Keratinocyte (primary cell): ENCODE results near the gene PALS2. TPM values are rescaled to one million over a fixed set of nuclear protein-coding genes. Genes with fewer than 3 reads are reported as not detected.
A peak's percentile ranks its signal among the peaks of the same experiment; 100 is the strongest.

Experiments
- DNase-seq: peaks from one replicate; pipeline ENCODE4 v3.0.0-alpha.2; 2011; ENCODE audit warnings: low read depth, missing footprints, low spot score
- FAIRE-seq: peaks from 2 replicates; lab custom pipeline; 2011; peaks lifted over from hg19 to GRCh38; lab: Jason Lieb, UNC
- H2AFZ ChIP-seq: 2 replicates; pipeline ENCODE4 v1.6.0; 2012; ENCODE audit warnings: low read length, control low read depth, inconsistent platforms; ENCODE audit not compliant: control insufficient read depth
- H3K27ac ChIP-seq: 2 replicates; pipeline ENCODE4 v1.5.1; 2011; ENCODE audit warnings: low read length; ENCODE audit not compliant: control insufficient read depth, insufficient read depth
- H3K27me3 ChIP-seq: 3 replicates; pipeline ENCODE4 v1.6.0; 2011; ENCODE audit warnings: low read length; ENCODE audit not compliant: control insufficient read depth, insufficient read depth; ENCODE audit errors: extremely low read depth
- H3K36me3 ChIP-seq, 2 experiments: 2 replicates in 1 of 2; 3 replicates in 1 of 2; pipeline ENCODE4 v1.5.1; 2011; ENCODE audit warnings: low read length in 2 of 2, mild to moderate bottlenecking in 1 of 2; ENCODE audit not compliant: control insufficient read depth in 2 of 2, insufficient read depth in 2 of 2; ENCODE audit errors: extremely low read depth in 1 of 2
- H3K4me1 ChIP-seq: 3 replicates; pipeline ENCODE4 v1.5.1; 2011; ENCODE audit warnings: low read length; ENCODE audit not compliant: control insufficient read depth, insufficient read depth; ENCODE audit errors: extremely low read depth
- H3K4me2 ChIP-seq: 3 replicates; pipeline ENCODE4 v1.6.0; 2011; ENCODE audit warnings: low read depth, low read length; ENCODE audit not compliant: control insufficient read depth, insufficient read depth; ENCODE audit errors: extremely low read depth
- H3K4me3 ChIP-seq, 3 experiments: fragments of 200-600 bp in 1 of 3; sonication (generic) in 1 of 3; 2 replicates in 2 of 3; 3 replicates in 1 of 3; pipeline ENCODE4 v1.5.1; 2011 to 2016; ENCODE audit warnings: low read length in 3 of 3, mild to moderate bottlenecking in 3 of 3, control low read depth in 2 of 3, inconsistent platforms in 1 of 3, low read depth in 1 of 3, mixed read lengths in 1 of 3, mixed run types in 1 of 3, moderate library complexity in 1 of 3; ENCODE audit not compliant: control insufficient read depth in 2 of 3, insufficient read depth in 2 of 3; ENCODE audit errors: extremely low read depth in 1 of 3
- H3K79me2 ChIP-seq: 2 replicates; pipeline ENCODE4 v1.6.0; 2012; ENCODE audit warnings: low read length; ENCODE audit not compliant: control insufficient read depth, insufficient read depth
- H3K9ac ChIP-seq: 3 replicates; pipeline ENCODE4 v1.6.0; 2011; ENCODE audit warnings: low read length; ENCODE audit not compliant: control insufficient read depth, insufficient read depth; ENCODE audit errors: extremely low read depth
- H3K9me1 ChIP-seq: 3 replicates; pipeline ENCODE4 v1.6.0; 2011; ENCODE audit warnings: low read length; ENCODE audit not compliant: control insufficient read depth, insufficient read depth; ENCODE audit errors: extremely low read depth
- H3K9me3 ChIP-seq: 2 replicates; pipeline ENCODE4 v1.5.1; 2012; ENCODE audit warnings: low read depth, low read length; ENCODE audit not compliant: control insufficient read depth
- H4K20me1 ChIP-seq: 3 replicates; pipeline ENCODE4 v1.6.0; 2011; ENCODE audit warnings: low read length; ENCODE audit not compliant: control insufficient read depth, insufficient read depth; ENCODE audit errors: extremely low read depth
- EZH2 ChIP-seq: IDR thresholded peaks from one replicate; pipeline ENCODE4 v1.6.1; 2012; ENCODE audit warnings: inconsistent platforms, mild to moderate bottlenecking, low read length, moderate library complexity
- dilution Hi-C: fragments of 300-500 bp; cut with MboI; formaldehyde crosslinking; loops from one replicate; pipeline ENCODE4 v1.7.0; 2020; ENCODE audit warnings: low sequenced_read_pairs; ENCODE audit not compliant: extremely low pct_ligation_motif_present
- polyA plus RNA-seq, 5 experiments: library from polyadenylated mRNA; depleted of rRNA in 3 of 5; stranded (reverse) in 3 of 5; stranded (forward) in 1 of 5; unstranded in 1 of 5; fragments of >200 nt; gene quantifications; 1 replicate in 1 of 5; 2 replicates in 3 of 5; 3 replicates in 1 of 5; pipeline versions ENCODE4 v1.2.1 to v1.2.3, GENCODE V29; 2011 to 2012; ENCODE audit warnings: missing spikeins in 2 of 5, low read depth in 1 of 5, low replicate concordance in 1 of 5
- TF ChIP-seq, protein P1 (sequence below), 3 experiments: IDR thresholded peaks in 1 of 3; conservative IDR thresholded peaks in 1 of 3; optimal IDR thresholded peaks in 1 of 3; 2 replicates in 2 of 3; 3 replicates in 1 of 3; pipeline versions ENCODE3 to v1.5.1; 2011; ENCODE audit warnings: low read length in 3 of 3, mild to moderate bottlenecking in 3 of 3, moderate library complexity in 2 of 3, control low read depth in 1 of 3, inconsistent platforms in 1 of 3; ENCODE audit not compliant: insufficient read depth in 2 of 3; ENCODE audit errors: extremely low read depth in 1 of 3

Gene PALS2
- polyA plus RNA-seq, 1 donor (not counting 4 experiments of a cell fraction or from before 2014, with no cell fraction given): 16.0 TPM

DNA sequence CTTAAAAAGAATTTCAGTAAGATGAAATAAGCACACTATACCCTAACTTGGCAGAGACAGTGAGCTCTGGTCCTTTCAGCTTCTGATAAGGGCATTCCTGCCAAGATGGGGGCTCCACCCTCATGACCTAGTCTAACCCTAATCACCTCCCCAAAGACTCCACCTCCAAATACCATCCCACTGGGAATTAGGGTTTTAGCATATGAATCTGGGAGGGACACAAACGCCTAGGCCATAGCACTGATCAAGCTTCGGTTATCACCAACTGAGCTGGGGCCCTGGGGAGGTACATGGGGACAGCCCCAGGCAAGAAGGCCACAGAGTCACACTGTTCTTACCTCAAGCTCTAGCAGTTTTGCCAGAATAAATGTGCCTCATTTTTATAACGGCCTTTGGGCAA, 31.4 kb downstream of the PALS2 start:
- Histone ChIP-seq H3K79me2 (peaks cover 12% of the 10 kb centered on the region), H3K27me3 (no peaks in the 10 kb centered on the region), H3K4me3 (no peak overlapping the region), H3K4me2 (no peak overlapping the region), H3K9ac (no peak overlapping the region), H3K4me1 (no peaks in the 10 kb centered on the region), H3K9me1 (no peaks in the 10 kb centered on the region), H3K9me3 (no peaks in the 10 kb centered on the region), H3K27ac (no peak overlapping the region), H4K20me1 (no peaks in the 10 kb centered on the region), H2AFZ (no peak overlapping the region), H3K36me3 (no peaks in the 10 kb centered on the region)
- TF ChIP-seq, protein P1, sequence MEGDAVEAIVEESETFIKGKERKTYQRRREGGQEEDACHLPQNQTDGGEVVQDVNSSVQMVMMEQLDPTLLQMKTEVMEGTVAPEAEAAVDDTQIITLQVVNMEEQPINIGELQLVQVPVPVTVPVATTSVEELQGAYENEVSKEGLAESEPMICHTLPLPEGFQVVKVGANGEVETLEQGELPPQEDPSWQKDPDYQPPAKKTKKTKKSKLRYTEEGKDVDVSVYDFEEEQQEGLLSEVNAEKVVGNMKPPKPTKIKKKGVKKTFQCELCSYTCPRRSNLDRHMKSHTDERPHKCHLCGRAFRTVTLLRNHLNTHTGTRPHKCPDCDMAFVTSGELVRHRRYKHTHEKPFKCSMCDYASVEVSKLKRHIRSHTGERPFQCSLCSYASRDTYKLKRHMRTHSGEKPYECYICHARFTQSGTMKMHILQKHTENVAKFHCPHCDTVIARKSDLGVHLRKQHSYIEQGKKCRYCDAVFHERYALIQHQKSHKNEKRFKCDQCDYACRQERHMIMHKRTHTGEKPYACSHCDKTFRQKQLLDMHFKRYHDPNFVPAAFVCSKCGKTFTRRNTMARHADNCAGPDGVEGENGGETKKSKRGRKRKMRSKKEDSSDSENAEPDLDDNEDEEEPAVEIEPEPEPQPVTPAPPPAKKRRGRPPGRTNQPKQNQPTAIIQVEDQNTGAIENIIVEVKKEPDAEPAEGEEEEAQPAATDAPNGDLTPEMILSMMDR (optimal IDR thresholded peaks at IDR 0.05 in 1 of 3, IDR thresholded peaks at IDR 0.05 in 1 of 3, conservative IDR thresholded peaks at IDR 0.05 in 1 of 3; ENCODE audit: extremely low read depth in 1 of 3, insufficient read depth in 2 of 3, low read length in 3 of 3): no peak
- TF ChIP-seq EZH2: no peak
- FAIRE-seq: peak; percentile 59
- dilution Hi-C loops: no loop called here
- no peak for DNase-seq

DNA sequence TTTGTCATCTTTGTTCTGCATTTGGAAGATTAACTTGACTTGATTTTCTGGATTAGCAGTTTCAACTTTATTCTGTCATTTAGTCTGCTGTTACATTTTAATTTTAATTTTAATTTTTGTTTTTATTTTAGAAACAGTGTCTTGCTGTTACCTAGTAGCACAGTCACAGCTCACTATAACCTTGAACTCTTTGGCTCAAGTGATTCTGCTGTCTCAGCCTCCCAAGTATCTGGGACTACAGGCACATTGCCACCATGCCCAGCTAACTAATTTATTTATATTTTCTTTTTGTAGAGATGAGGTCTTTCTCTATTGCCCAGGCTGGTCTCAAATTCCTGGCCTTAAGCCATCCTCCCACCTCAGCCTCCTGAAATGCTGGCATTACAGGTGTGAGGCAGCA, 35.3 kb downstream of the PALS2 start:
- Histone ChIP-seq H3K79me2 (peaks cover 18% of the 10 kb centered on the region), H3K4me3 (no peak overlapping the region), H3K27ac (no peak overlapping the region), H3K4me1 (no peaks in the 10 kb centered on the region), H3K9me1 (no peaks in the 10 kb centered on the region), H2AFZ (no peak overlapping the region), H3K27me3 (no peaks in the 10 kb centered on the region), H4K20me1 (no peaks in the 10 kb centered on the region), H3K4me2 (no peak overlapping the region), H3K36me3 (no peaks in the 10 kb centered on the region), H3K9ac (no peak overlapping the region), H3K9me3 (no peaks in the 10 kb centered on the region)
- DNase-seq (no peak), FAIRE-seq (no peak)
- TF ChIP-seq, protein P1 (optimal IDR thresholded peaks at IDR 0.05 in 1 of 3, IDR thresholded peaks at IDR 0.05 in 1 of 3, conservative IDR thresholded peaks at IDR 0.05 in 1 of 3; ENCODE audit: extremely low read depth in 1 of 3, insufficient read depth in 2 of 3, low read length in 3 of 3): no peak
- no peak for TF ChIP-seq EZH2
- dilution Hi-C loops: no loop called here
